Measurements from ENCODE around the gene C3orf80.
"Not testable (repeated sequence)": the region's sequence is repeated elsewhere in the genome, so short reads cannot be mapped to it uniquely, and the experiment has no call there.

DNA sequence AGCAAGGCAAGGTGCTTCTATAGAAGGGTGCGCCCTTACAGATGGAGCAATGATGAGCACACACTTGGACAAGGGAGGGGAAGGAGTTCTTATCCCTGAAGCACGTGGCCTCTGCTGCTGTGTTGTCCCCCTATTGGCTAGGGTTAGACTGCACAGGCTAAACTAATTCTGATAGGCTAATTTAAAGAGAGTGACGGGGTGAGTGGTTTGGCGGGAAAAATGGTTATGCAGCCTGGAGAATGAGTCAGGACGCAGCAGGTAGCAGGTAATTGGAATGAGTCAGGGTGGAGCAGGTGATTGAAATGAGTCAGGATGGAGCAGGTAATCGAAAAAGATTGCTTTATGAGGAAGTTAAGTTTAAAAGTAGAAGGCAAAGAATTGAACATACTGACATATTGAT lies 15.5 kb downstream of the C3orf80 start:
- TF ChIP-seq, protein P1, sequence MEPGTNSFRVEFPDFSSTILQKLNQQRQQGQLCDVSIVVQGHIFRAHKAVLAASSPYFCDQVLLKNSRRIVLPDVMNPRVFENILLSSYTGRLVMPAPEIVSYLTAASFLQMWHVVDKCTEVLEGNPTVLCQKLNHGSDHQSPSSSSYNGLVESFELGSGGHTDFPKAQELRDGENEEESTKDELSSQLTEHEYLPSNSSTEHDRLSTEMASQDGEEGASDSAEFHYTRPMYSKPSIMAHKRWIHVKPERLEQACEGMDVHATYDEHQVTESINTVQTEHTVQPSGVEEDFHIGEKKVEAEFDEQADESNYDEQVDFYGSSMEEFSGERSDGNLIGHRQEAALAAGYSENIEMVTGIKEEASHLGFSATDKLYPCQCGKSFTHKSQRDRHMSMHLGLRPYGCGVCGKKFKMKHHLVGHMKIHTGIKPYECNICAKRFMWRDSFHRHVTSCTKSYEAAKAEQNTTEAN (CRISPR knock-in tag; IDR thresholded peaks at IDR 0.05) = not testable (repeated sequence)
- not testable (repeated sequence) for TF ChIP-seq CTCF (IDR thresholded peaks at IDR 0.05)

Data from WTC11 (cell line).